NCI-H2081 treated with DMSO at 0.1 percent for 48 hours (cell line): ENCODE measurements around the gene KCNJ4.

ENCODE experiments used
- DNase-seq: peaks from one replicate; lab custom pipeline; 2025; lab: John Stamatoyannopoulos, UW

Gene KCNJ4

GRCh38 chr22:38452373-38453065, 2.5 kb downstream of the KCNJ4 start:
- no peak for DNase-seq

- DNase-seq = no peak
These were observed 3.1 kb downstream of the KCNJ4 start for GRCh38 chr22:38451864-38452263.

- no peak for DNase-seq
These were observed 3.6 kb downstream of the KCNJ4 start for GRCh38 chr22:38451404-38451803.

DNA sequence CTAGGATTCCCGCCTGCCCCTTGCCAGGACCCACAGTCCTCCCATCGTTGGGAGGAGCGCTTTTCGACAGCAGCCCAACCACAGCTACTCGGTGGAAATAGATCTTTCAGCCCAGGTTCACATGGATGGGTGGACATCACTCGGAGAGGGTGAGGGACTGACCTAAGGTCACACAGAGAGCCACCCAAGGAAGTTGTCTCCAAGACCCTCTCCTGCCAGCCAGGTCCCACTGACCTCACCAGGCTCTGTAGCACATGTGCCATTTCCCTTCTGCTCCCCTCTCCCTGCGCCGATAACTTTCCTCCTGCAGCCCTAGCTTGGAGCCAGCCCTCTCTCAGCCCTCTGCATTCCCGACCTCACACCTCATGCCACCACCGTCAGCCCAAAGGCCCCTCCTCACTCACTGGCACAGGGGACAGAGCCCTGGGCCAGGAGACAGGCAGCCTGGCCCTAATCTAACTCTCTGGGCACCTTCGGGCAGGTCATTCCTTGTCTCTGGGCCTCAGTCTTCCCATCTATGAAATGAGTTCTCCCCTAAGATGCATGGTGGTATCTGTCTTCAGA, 4.7 kb downstream of the KCNJ4 start:
- no peak for DNase-seq

- no peak for DNase-seq
These were observed 5.2 kb downstream of the KCNJ4 start for GRCh38 chr22:38449776-38450175.

DNA sequence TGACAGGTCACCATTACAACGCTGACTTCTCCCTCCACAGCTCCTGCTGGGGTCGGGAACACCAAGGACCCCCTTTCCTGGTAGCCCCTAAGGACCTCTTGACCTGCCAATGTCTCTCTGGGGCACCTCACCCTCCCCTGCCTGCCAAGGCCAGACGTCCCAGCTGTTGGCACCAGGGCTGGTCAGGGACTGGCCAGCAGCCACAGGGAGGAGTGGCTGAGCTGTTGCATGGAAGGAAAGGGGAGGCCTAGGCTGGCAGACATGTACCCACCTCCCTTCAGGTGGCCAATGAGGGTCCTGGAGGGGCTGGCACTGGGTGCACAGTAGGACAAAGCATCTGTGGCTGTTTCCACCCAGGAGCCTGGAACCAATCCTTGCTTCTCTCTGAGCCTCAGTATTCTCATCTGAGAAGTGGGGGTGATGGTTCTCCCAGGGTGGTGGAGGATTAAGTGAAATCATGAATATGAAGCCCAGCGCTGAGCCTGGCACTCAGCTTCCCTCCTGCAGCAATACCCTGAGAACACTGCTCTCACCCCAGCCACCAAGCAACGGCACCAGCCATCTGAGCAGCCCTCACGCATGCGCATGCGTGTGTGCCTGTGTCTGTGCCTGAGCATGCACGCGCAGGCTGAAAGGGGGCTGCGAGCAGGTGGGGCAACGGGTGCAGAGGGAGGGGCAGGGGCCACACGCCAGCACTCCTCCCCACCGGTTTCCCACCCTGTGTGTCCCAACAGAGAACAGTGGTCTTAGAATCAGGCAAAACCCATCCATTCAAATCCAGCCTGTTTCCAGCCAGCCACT, 5.9 kb downstream of the KCNJ4 start:
- DNase-seq = no peak

- no peak for DNase-seq
These were observed 8.9 kb downstream of the KCNJ4 start for GRCh38 chr22:38446018-38446601.

- no peak for DNase-seq
These were observed 10.2 kb downstream of the KCNJ4 start for GRCh38 chr22:38444783-38445182.

DNA sequence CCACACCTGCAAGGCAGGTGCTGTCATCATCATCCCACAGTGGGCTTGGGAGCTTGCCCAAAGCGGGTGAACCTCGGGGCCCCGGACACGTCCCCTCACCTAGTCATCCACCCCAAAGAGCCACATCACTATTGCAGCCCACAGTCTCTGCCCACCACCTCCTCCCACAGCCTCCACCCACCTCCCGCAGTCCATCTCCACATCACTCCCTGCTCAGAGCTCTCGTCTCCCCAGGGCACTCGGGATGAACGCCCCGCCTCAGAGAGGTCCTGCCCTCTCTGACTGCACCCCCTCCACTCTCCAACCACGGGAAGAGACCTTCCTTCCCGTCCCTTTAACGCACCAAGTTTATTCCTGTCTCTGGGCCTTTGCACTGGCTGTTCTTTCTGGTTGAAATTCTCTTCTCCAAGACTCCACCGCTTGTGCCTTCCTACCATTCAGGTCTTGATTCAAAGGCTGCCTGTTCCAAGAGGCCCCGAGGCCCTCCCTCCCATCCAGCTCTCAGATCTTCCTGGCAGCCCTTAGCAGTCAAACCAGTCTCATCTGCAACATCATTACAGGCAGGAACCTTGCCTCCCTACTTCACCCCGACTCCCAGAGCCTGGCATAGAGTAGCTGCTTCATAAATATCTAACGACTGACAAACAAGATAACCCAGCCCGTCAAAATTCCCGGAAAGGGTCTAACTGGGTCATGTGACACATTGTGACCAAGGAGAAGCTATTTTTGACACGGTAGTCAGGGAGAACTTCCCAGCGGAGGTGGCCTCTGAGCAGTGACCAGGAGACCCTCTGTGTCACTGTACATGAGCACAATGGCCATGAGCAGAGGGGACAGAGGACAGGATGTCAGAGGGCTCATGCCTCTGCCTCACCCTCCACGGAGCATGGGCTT, 11.1 kb downstream of the KCNJ4 start:
- no peak for DNase-seq

DNA sequence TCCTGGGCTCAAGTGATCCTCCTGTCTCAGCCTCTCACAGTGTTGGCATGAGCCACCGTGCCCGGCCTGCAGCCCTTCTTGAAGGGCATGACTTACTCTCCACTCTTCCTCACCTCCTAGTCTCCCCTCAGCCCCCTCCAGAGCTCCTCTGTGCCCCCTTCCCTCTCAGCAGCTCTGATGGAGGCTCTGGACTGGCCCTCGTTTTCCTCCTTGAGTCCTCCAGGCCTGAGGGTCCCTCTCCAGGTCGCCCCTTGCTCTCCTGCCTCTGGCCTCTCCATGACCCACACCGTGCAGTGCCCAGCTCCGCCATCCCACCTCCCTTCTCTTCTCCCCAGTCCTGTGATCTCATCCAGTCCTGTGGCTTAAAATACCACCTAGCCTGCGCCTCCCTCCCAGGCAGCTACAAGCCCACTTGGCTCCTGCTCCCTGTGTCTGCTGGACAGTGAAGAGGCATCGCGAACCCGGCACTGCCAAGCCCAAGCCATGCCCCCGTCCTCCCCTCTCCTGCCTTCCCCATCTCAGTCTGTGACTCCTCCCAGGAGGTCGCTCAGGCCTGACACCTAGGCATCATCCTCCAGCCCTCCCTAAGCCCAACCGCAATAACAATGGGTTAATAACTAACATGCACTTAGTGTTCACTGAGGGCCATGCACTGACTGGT, 11.9 kb downstream of the KCNJ4 start:
- no peak for DNase-seq

DNA sequence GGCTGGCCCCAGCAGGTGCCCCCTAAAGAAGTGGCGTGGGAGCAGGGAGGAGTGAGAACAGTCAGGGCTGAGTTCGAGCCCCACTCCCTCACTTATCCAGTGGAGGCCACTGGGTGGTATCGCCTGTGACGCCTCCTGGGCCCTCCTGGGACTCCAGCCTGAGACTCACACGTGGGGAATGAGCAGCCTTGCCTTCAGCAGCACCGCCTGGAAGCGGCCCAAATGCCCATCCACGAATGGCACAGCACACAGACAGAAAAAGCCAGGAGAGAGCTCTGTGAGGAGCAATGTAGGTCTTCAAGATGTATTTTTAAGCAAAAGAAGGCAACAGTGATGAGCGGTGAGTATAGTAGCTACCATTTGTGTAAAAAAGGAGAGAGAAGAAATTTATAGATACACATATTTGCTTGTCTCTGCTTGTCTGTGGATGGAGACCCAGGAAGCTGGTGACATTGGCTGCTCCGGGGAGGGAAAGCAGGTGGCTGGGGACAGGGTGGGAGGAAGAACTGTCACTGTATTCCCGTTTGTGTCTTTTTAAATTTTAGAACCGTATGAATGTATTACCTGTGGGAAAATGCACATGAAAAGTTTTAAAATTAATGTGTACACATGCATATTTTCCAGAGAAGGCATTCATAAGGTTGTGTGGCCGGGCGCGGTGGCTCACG, 13.2 kb downstream of the KCNJ4 start:
- no peak for DNase-seq

GRCh38 chr22:38440747-38441350, 14.2 kb downstream of the KCNJ4 start:
- no peak for DNase-seq

DNA sequence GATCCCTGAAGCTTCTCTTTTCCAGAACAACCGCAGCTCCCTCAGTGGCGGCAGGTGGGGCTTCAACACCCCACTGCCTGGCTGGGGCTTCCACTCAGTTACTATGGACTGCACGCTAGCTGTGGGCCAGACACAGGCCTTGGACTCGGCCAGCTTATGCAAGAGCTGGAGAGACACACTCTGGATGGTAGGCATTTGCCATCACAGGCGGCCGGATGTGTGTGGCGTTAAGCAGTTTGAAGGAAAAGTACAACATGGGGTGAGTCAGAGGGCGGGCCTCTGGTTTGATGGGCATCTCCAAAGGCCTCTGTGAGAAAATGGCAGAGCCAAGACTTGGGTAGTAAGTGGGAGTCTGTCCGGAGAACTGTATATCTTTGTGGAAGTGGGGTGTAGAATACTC, 17.6 kb downstream of the KCNJ4 start:
- DNase-seq = no peak

GRCh38 chr22:38436629-38437395, 18.2 kb downstream of the KCNJ4 start:
- no peak for DNase-seq

- DNase-seq = no peak
These were observed 19.0 kb downstream of the KCNJ4 start for GRCh38 chr22:38435965-38436364.

DNA sequence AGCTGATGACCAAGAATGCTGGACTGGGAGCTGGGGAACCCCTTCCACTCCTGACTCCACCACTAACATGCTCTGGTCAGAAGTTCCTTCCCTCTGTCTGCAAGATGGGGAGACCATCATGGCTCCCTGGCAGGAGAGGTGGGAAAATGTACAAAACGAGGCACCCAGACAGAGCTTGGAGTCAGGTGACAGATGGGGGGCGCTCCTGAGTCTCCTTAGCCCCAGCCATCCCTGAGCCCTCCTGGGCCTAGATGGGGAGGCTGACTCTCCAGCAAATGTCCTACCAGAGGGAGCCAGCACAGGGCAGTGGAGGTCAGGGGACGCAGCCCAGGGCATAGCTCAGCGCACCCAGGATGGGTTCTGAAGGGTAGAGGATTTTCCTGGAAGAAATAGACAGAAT, 20.0 kb downstream of the KCNJ4 start:
- no peak for DNase-seq

DNA sequence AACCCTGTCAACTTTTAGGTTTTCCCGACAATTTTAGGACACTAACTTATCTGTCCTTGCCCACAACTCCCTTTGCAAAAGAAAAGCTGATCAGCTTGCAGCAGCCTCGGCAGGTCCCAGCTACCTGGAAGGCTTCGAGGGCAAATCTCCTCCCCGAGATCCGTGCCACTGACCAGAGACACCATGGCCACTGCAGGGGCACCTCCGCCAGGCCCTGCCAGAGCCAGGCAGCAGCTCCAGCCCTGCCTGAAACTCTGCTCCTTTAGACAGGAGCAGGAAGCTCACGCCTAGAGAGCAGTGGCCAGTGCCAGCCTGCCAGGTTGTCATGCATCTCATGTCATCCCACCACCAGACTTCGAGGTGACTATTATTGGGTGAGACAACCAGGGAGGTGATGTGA, 21.1 kb downstream of the KCNJ4 start:
- no peak for DNase-seq

DNA sequence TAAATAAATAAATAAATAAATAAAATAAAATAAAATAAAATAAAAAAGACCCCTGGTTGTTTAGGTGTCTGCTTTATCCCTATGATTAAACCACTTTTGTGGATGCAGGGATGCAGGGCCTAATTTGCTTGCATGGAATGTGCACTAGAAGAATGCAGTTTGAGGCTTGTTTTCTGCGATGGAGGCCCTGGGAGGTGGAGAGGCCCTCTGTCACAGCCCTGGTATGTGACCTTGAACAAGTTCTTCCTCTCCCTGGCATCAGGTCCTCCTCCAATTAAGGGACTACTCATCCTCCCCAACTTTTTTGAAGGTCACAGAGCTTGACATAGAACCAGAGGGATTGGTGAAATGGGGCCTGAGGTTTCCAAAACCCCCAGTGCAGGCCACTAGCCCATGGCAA, 22.7 kb downstream of the KCNJ4 start:
- DNase-seq = no peak

DNA sequence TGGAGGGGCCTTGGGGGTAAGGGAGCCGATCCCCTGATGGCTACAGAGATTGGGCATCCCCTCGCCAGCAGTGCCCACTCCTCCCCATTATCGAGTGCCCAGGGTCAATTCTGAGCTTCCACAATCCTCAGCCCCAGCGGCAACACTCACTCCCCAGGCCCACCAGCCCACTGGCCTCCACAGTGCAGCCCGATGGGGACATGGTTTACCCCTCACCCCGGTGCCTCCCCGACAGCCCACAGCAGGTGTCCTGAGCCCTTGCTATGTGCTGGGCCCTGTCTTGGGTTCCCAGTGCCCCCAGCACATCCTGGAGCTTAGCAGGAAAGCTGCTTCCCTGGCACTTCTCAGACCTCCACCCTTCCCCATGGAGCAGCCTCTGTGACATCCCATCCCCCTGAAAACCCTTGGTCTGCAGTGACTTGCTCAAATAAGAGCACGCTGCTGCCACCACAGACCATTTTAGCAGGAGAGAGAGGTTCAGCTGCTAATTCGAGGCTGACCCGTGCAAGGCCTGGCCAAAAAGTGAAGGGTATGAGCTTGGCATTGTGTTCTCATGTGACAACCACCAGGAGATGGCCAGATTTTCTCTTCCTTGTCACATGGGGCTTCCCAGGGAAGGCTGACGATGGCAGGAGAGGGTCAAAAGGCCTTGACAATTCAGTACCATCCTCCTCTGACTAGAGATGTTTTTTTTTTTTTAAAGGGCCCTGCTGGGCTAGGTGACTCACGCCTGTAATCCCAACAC, 23.6 kb downstream of the KCNJ4 start:
- no peak for DNase-seq
